HG03066 (cell line): ENCODE data around the gene TMEM59.
"Not testable (repeated sequence)": the region's sequence is repeated elsewhere in the genome, so short reads cannot be mapped to it uniquely, and the experiment has no call there.

Experiments
- ATAC-seq: cut with Tn5 transposase; IDR thresholded peaks from one replicate; pipeline ENCODE4 v1.9.1; 2021; ENCODE audit warnings: low read depth; ENCODE audit not compliant: unreplicated experiment

TMEM59 gene

DNA sequence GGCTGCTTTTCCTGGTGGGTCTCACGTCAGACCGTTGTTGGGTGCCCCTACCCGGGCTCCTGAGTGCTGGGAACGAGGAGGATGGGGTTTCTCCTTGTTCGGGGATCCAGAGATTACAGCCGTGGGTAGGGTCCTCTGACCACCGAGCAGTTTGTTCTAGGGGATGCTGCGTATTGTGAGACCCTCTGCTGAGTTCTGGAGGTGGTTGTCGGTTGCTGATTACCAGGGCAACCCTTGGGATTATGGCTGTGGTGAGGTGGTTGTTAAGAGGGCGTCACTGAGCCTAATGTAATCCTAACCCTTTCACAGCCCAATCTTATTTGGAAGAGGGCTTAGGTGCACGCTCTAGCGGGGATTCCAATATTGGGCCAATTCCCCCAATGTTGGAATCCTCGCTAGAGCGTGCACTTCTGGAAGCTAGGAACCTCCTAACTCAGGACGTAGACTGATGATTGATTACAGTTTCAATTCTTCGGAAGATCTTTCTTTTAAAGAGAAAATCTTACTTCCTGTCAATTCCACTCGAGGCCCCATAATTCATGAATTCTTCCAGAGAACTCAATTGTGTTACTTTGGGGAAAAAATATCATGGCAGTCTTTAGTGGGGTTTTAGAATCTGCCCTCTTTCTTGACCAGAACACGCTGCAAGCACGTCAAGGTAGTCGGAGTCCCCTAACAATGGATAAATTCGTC lies 887 bp upstream of the TMEM59 start:
- no peak for ATAC-seq

DNA sequence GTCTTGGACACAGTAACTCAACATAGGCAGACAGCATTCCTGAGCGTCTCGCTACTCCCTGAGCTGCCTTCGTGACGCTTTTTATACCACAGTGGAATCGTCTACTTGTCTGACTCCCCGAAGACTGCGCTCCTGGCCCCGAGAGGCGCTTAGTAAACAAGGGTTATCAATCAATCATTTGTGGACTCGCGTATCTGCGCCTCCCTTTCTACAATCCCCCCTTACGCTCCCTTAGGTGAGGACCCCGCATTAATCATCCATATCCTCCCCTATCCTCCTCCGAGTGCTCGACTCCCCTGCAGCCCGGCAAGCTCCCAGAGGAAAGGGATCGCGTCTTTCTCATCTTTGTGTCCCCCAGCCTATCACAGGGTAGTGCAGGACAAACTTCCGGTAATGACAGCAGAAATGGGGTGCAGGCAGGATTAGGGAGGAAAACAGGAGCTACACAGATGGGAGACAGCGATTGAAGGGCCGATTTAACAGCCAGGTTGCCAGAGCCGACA lies 522 bp downstream of the TMEM59 start:
- no peak for ATAC-seq

GRCh38 chr1:54051933-54052430 lies 1.0 kb downstream of the TMEM59 start:
- no peak for ATAC-seq

DNA sequence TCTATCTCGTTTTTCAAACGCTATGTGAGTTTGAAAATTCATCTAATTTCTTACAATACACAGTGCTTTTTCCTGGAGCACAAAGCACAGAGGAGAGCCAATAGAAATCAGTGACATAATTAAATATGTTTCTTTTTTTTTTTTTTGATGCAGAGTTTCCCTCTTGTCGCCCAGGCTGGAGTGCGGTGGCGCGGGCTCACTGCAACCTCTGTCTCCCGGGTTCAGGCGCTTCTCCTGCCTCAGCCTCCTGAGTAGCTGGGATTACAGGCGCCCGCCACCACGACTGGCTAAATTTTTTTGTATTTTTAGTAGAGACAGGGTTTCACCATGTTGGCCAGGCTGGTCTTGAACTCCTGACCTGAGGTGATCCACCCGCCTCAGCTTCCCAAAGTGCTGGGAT lies 2.6 kb downstream of the TMEM59 start:
- not testable (repeated sequence) for ATAC-seq

DNA sequence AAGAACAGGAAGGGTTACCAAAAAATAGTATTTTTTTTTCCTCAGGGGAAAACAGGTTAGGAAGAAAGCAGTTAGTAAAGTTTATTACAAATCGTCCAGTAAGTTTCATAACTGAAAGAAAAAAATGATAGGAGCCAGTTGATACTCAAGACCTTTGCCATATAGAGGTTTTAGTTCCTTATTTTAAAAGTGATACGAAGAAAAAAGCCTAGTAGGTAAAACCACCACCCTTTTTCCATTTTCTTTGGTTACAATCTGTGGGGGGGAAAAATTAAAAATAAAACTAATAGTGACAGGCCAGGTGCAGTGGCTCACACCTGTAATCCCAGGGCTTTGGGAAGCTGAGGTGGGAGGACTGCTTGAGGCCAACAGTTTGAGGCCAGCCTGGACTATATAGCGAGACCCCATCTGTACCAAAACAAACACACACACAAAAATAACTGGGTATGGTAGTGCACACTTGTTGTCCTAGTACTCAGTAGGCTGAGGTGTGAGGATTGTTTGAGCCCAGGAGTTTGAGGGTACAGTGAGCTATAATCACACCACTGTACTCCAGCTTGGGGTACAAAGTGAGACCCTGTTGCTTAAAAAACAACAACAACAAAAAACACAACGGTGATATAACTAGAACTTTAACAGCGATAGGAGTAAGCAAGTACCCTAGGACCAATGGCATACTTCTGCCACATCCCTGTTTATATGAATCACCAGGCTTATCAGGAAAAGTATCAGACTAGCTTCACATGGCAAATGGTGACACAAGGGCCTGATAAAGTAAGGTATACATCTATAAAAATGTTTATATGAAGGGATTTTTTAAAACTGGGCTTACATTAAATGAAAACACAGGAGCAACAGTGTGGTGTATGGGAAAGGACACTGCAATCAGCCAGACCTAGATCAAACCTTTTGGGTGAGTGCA lies 5.4 kb downstream of the TMEM59 start:
- no peak for ATAC-seq

GRCh38 chr1:54046671-54047383 lies 6.2 kb downstream of the TMEM59 start:
- no peak for ATAC-seq

DNA sequence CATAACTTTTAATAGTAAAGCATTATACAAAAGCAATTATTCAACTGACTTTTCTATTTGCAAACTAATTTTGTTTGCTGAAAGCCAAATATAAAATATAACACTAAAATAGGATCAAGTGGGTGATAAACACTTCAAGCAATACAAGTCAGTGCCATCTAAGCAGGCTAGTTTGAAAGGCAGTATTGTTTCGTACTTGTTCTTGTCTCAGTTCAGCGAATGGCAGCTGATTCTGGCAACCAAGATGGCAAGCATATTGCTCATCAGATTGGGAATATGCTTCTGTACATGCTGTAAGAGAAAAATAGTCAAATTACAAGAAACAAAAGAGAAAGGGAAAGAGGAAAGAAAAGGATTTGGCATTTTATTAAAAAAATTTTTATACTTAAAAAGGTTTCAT lies 7.5 kb downstream of the TMEM59 start:
- ATAC-seq = no peak

GRCh38 chr1:54041806-54042205 lies 11.2 kb downstream of the TMEM59 start:
- ATAC-seq = no peak

- ATAC-seq = no peak
These were observed 15.5 kb downstream of the TMEM59 start for GRCh38 chr1:54037476-54037875.

DNA sequence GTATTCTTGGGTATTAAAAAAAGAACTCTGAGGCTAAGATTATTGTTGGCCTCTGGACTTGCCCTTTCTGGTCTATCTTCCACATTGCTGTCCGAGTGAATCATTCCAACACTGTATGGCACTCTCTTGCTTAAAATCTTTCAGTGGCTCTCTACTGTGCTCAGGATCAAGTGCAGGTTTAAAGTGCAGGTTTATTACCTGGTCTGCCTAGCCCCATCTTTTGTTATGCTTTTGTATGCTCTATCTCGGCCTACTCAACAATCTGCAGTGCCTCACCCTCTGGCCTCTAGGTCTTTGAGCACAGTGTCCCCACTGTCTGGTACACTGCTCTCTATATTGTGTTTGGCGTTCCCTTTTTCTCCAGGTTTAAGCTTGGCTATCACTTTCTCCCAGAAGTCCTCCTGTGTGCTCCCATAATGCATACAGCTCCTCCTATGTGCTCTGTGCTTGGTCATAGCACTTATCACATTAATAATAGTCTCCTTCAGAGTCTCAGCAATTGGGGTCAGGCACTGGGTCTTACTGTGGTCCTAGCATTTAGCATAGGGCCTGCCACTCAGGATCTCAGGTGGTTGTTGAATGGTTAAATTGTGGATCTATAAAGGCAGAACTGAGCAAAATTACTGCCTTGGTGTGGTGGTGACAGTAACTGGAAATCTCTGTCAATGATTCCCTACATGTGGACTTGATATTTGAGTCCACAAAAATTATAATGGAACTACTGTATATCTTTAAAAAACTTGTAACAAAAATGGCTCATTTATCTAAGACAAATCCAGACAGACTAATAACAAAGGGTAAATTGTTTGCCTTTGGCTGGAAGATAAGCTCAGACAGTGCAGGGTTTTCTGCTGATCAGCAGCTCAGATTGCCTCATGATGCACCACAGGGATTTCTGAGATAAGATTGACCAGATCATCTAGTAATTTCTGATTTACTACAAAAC lies 24.4 kb downstream of the TMEM59 start:
- ATAC-seq = no peak

- ATAC-seq = no peak
These were observed 25.2 kb downstream of the TMEM59 start for GRCh38 chr1:54027848-54028247.

DNA sequence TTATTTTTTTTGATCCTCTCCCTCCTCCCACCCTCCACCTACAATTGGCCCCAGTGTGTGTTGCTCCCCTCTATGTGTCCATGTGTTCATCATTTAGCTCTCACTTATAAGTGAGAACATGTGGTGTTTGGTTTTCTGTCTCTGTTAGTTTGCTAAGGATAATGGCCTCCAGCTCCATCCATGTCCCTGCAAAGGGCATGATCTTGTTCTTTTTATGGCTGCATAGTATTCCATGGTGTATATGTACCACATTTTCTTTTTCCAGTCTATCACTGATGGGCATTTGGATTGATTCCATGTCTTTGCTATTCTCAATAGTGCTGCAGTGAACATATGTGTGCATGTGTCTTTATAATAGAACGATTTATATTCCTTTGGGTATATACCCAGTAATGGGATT lies 28.2 kb downstream of the TMEM59 start:
- ATAC-seq = not testable (repeated sequence)

DNA sequence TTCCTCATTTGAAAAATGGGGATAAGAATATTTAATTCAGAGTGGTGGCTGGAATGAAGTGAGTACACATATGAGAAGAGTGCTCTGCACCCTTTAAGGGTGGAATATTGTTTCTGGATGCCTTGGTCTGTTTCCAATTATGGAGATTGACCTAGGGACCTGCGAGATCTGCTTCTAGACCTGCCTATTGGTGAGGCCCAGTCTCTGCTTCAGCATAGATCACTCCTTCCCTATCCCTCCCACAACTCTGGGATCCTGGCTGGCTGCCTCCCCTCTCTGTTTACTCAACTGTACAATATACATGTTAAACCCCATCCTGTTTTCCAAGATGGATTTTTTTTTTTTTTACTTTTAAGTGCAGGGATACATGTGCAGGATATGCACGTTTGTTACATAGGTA lies 28.6 kb downstream of the TMEM59 start:
- ATAC-seq = no peak

GRCh38 chr1:54019562-54020176 lies 33.3 kb downstream of the TMEM59 start:
- not testable (repeated sequence) for ATAC-seq

DNA sequence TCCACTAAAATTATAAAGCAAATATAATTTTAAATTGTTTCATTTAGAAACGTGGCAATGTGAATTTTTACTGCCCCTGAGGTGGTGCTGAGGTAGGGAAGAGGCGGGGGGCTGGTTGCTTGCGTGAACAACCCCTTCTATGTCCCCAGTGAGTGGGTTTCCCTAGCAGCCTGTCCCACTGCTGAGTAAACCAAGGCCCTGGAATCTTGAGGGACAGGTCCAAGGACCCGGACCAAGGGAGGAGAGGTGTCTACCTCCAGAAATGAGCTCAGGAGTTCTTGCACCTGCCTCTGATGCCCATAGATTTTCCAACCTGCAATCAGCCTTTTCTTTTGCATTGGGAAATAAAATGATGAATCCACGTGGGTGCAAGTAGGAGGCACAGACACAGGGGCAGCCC lies 34.4 kb downstream of the TMEM59 start:
- no peak for ATAC-seq

DNA sequence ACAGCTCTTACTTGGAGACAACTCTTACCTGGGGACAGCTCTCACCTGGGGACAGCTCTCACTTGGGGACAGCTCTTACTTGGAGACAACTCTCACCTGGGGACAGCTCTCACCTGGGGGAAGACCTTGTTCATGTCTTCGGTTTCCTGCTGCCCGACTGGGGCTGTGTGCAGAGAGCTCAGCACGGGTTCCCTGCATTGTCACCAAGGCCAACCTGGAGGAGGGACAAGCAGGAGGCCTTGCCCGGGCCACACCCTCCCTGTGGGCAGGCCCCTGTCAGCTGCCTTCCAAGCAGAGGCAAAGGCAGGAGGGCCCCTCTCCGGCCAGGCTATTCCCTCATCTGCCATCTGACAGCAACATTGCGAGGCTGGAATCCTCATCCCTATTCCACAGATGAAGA lies 35.0 kb downstream of the TMEM59 start, which contains the start of gene LDLRAD1:
TSS of gene LDLRAD1 (minus strand) at position 208 of the 400 bp plus-strand sequence. CDS start at position 134, 74 bp downstream.
- no peak for ATAC-seq

- ATAC-seq = no peak
These were observed 36.4 kb downstream of the TMEM59 start for GRCh38 chr1:54016343-54017282.

GRCh38 chr1:54014009-54014629 lies 38.9 kb downstream of the TMEM59 start:
- ATAC-seq = no peak
